BLaER1 treated with 17β-estradiol and CSF1 and Interleukin-3, amounts not matched to agents 10 nM and 100 nM (cell line): Measurements from ENCODE around the gene MBP.

Source experiments
- H3K27ac ChIP-seq, 11 experiments: shearing (Covaris generic); formaldehyde crosslinking; 2 replicates each; pipeline ENCODE4 v1.8.1; 2022
- H3K27me3 ChIP-seq, 11 experiments: shearing (Covaris generic); formaldehyde crosslinking; 2 replicates each; pipeline ENCODE4 v1.8.1; 2022
- H3K36me3 ChIP-seq, 11 experiments: shearing (Covaris generic); formaldehyde crosslinking; 2 replicates each; pipeline ENCODE4 v1.8.1; 2022
- H3K4me1 ChIP-seq, 10 experiments: shearing (Covaris generic); formaldehyde crosslinking; 2 replicates each; pipeline ENCODE4 v1.8.1; 2022
- H3K4me2 ChIP-seq, 11 experiments: shearing (Covaris generic); formaldehyde crosslinking; 2 replicates each; pipeline ENCODE4 v1.8.1; 2022
- H3K4me3 ChIP-seq, 10 experiments: shearing (Covaris generic); formaldehyde crosslinking; 2 replicates each; pipeline ENCODE4 v1.8.1; 2022
- H3K9ac ChIP-seq, 11 experiments: shearing (Covaris generic); formaldehyde crosslinking; 2 replicates each; pipeline ENCODE4 v1.8.1; 2022
- H3K9me3 ChIP-seq, 11 experiments: shearing (Covaris generic); formaldehyde crosslinking; replicated peaks in 1 of 11; 2 replicates each; pipeline ENCODE4 v1.8.1; 2022
- H4K20me1 ChIP-seq, 11 experiments: shearing (Covaris generic); formaldehyde crosslinking; 2 replicates each; pipeline ENCODE4 v1.8.1; 2022
- Cebpa-rat ChIP-seq, 11 experiments: shearing (Covaris generic); IDR thresholded peaks; 2 replicates each; pipeline ENCODE4 v1.8.1; 2022

MBP gene

GRCh38 chr18:77061946-77062517, 70.6 kb downstream of the MBP start:
- H3K4me2 ChIP-seq = peak overlapping the region; percentile 69 to 93 (median 84)
- H4K20me1 ChIP-seq = no peaks in the 10 kb centered on the region
- peak overlapping the region; percentile 95 to 99 (median 98) for H3K27ac ChIP-seq
- H3K36me3 ChIP-seq = peaks cover 43 to 80% (median 71%) of the 10 kb centered on the region in 11 experiments
- no peak overlapping the region for H3K4me3 ChIP-seq
- peak overlapping the region; percentile 66 to 87 (median 81) for H3K9ac ChIP-seq
- no peaks in the 10 kb centered on the region for H3K27me3 ChIP-seq
- TF ChIP-seq Cebpa-rat (IDR thresholded peaks at IDR 0.05) = no peak
- H3K4me1 ChIP-seq = peaks cover 80 to 94% (median 90%) of the 10 kb centered on the region in 10 experiments
- H3K9me3 ChIP-seq = peaks cover 0 to 36% (median 6%) of the 10 kb centered on the region in 11 experiments; a peak in 11 of 22 replicates

GRCh38 chr18:77061281-77061945, 71.2 kb downstream of the MBP start:
- H3K4me2 ChIP-seq = peak overlapping the region; percentile 69 to 93 (median 84)
- peaks cover 80 to 94% (median 90%) of the 10 kb centered on the region in 10 experiments for H3K4me1 ChIP-seq
- H3K4me3 ChIP-seq = no peak overlapping the region
- peaks cover 0 to 36% (median 6%) of the 10 kb centered on the region in 11 experiments; a peak in 11 of 22 replicates for H3K9me3 ChIP-seq
- peak overlapping the region; percentile 66 to 87 (median 81); a peak in 21 of 22 replicates for H3K9ac ChIP-seq
- no peaks in the 10 kb centered on the region for H3K27me3 ChIP-seq
- no peaks in the 10 kb centered on the region for H4K20me1 ChIP-seq
- H3K36me3 ChIP-seq = peaks cover 43 to 74% (median 65%) of the 10 kb centered on the region in 11 experiments
- no peak for TF ChIP-seq Cebpa-rat (IDR thresholded peaks at IDR 0.05)
- H3K27ac ChIP-seq = peak overlapping the region; percentile 95 to 99 (median 98)

GRCh38 chr18:77060151-77060550, 72.4 kb downstream of the MBP start:
- peak overlapping the region; percentile 20 to 99 (median 98); a peak in 19 of 22 replicates for H3K27ac ChIP-seq
- no peaks in the 10 kb centered on the region for H4K20me1 ChIP-seq
- no peak overlapping the region; a peak in 1 of 22 replicates for H3K9ac ChIP-seq
- no peaks in the 10 kb centered on the region for H3K27me3 ChIP-seq
- H3K4me2 ChIP-seq = peak overlapping the region in 4 of 11 experiments; percentile 27 to 85 (median 84); a peak in 9 of 22 replicates
- no peak overlapping the region for H3K4me3 ChIP-seq
- no peak for TF ChIP-seq Cebpa-rat (IDR thresholded peaks at IDR 0.05)
- H3K9me3 ChIP-seq = peaks cover 0 to 36% (median 6%) of the 10 kb centered on the region in 11 experiments; a peak in 11 of 22 replicates
- peaks cover 43 to 67% (median 63%) of the 10 kb centered on the region in 11 experiments for H3K36me3 ChIP-seq
- peaks cover 80 to 96% (median 94%) of the 10 kb centered on the region in 10 experiments for H3K4me1 ChIP-seq

- peak overlapping the region in 10 of 11 experiments; percentile 29 to 99 (median 98); a peak in 17 of 22 replicates for H3K27ac ChIP-seq
- no peak overlapping the region for H3K4me3 ChIP-seq
- peaks cover 38 to 61% (median 58%) of the 10 kb centered on the region in 11 experiments for H3K36me3 ChIP-seq
- no peaks in the 10 kb centered on the region for H4K20me1 ChIP-seq
- peak overlapping the region in 6 of 11 experiments; percentile 27 to 85 (median 68); a peak in 10 of 22 replicates for H3K4me2 ChIP-seq
- TF ChIP-seq Cebpa-rat (IDR thresholded peaks at IDR 0.05) = no peak
- no peak overlapping the region; a peak in 1 of 22 replicates for H3K9ac ChIP-seq
- peaks cover 0 to 31% (median 5%) of the 10 kb centered on the region in 11 experiments; a peak in 11 of 22 replicates for H3K9me3 ChIP-seq
- H3K4me1 ChIP-seq = peaks cover 80 to 95% (median 91%) of the 10 kb centered on the region in 10 experiments
- no peaks in the 10 kb centered on the region for H3K27me3 ChIP-seq
These were observed 73.2 kb downstream of the MBP start for GRCh38 chr18:77059294-77059916.

GRCh38 chr18:77058290-77058835, 74.2 kb downstream of the MBP start:
- H3K36me3 ChIP-seq = peaks cover 28 to 56% (median 49%) of the 10 kb centered on the region in 11 experiments; a peak in 21 of 22 replicates
- peaks cover 80 to 95% (median 91%) of the 10 kb centered on the region in 10 experiments for H3K4me1 ChIP-seq
- peak overlapping the region; percentile 47 to 99 (median 81); a peak in 21 of 22 replicates for H3K27ac ChIP-seq
- peak overlapping the region; percentile 25 to 67 (median 51); a peak in 16 of 22 replicates for H3K9ac ChIP-seq
- no peak for TF ChIP-seq Cebpa-rat (IDR thresholded peaks at IDR 0.05)
- H3K4me3 ChIP-seq = peak overlapping the region in 1 of 10 experiments; percentile 10; a peak in 2 of 20 replicates
- no peaks in the 10 kb centered on the region for H3K27me3 ChIP-seq
- H3K9me3 ChIP-seq = peaks cover 0 to 22% (median 0%) of the 10 kb centered on the region in 11 experiments; a peak in 10 of 22 replicates
- H4K20me1 ChIP-seq = peaks cover 0 to 8% (median 0%) of the 10 kb centered on the region in 11 experiments; a peak in 1 of 22 replicates
- H3K4me2 ChIP-seq = peak overlapping the region; percentile 31 to 80 (median 61); a peak in 20 of 22 replicates

- TF ChIP-seq Cebpa-rat (IDR thresholded peaks at IDR 0.05) = no peak
- Histone ChIP-seq H3K4me3 (peak overlapping the region in 5 of 10 experiments; percentile 34 to 57 (median 38); a peak in 9 of 20 replicates), H3K27ac (peak overlapping the region; percentile 88 to 99 (median 98)), H3K9ac (peak overlapping the region; percentile 80 to 94 (median 89)), H3K4me2 (peak overlapping the region; percentile 94 to 99 (median 99)), H4K20me1 (peaks cover 0 to 11% (median 0%) of the 10 kb centered on the region in 11 experiments; a peak in 2 of 22 replicates), H3K9me3 (peaks cover 0 to 22% (median 0%) of the 10 kb centered on the region in 11 experiments; a peak in 10 of 22 replicates), H3K27me3 (no peaks in the 10 kb centered on the region), H3K4me1 (peaks cover 80 to 95% (median 91%) of the 10 kb centered on the region in 10 experiments), H3K36me3 (peaks cover 20 to 47% (median 41%) of the 10 kb centered on the region in 11 experiments)
These were observed 75.6 kb downstream of the MBP start for GRCh38 chr18:77057006-77057395.

- Histone ChIP-seq H4K20me1 (peaks cover 0 to 11% (median 0%) of the 10 kb centered on the region in 11 experiments; a peak in 2 of 22 replicates), H3K9ac (peak overlapping the region; percentile 80 to 94 (median 89)), H3K4me3 (peak overlapping the region in 8 of 10 experiments; percentile 31 to 57 (median 36); a peak in 14 of 20 replicates), H3K27ac (peak overlapping the region; percentile 88 to 99 (median 98)), H3K27me3 (no peaks in the 10 kb centered on the region), H3K36me3 (peaks cover 24 to 47% (median 41%) of the 10 kb centered on the region in 11 experiments), H3K9me3 (peaks cover 0 to 17% (median 0%) of the 10 kb centered on the region in 11 experiments; a peak in 10 of 22 replicates), H3K4me1 (peaks cover 79 to 95% (median 91%) of the 10 kb centered on the region in 10 experiments), H3K4me2 (peak overlapping the region; percentile 94 to 99 (median 99))
- no peak for TF ChIP-seq Cebpa-rat (IDR thresholded peaks at IDR 0.05)
These were observed 76.1 kb downstream of the MBP start for GRCh38 chr18:77056344-77057005.
